HCT116 (cell line): Measurements from ENCODE around the gene TOM1. TPM values are rescaled to one million over a fixed set of nuclear protein-coding genes. Genes with fewer than 3 reads are reported as not detected.
A peak's percentile ranks its signal among the peaks of the same experiment; 100 is the strongest.

Source experiments
- ATAC-seq: fragments of 200-7000 bp; cut with Tn5 transposase; 2 replicates; pipeline ENCODE4 v1.9.1; 2020; ENCODE audit warnings: mild to moderate bottlenecking, moderate library complexity
- BruUV-seq: library from RNA; stranded (reverse); fragments of 400-500 nt; replicated peaks from 2 replicates; lab custom pipeline; 2021; lab: Mats Ljungman, UMichigan
- CTCF ChIA-PET: fragments of 300-600 bp; sonication (Branson Sonifier 250); formaldehyde crosslinking; loops from one replicate; lab custom pipeline; 2021; ENCODE audit warnings: antibody characterized with exemption; lab: Charles Lee
- POLR2A ChIA-PET: fragments of 300-600, 350-600 bp; sonication (Branson Sonifier 250); formaldehyde crosslinking; loops from one replicate; lab custom pipeline; 2021; ENCODE audit warnings: antibody characterized with exemption; lab: Charles Lee
- RAD21 ChIA-PET, 2 experiments: fragments of 300-600 bp; sonication (Branson Sonifier 250); formaldehyde crosslinking; loops; one replicate each; lab custom pipeline; 2023; ENCODE audit warnings: low total read pairs in 2 of 2; ENCODE audit not compliant: uncharacterized antibody in 2 of 2, unreplicated experiment in 2 of 2, low non-redundant PET in 1 of 2; lab: Charles Lee
- DNase-seq: peaks from one replicate; pipeline ENCODE4 v3.0.0-alpha.2; 2010; ENCODE audit warnings: low read depth, low spot score
- H2AFZ ChIP-seq: fragments of 200-600 bp; shearing (Covaris generic), sonication (generic); 2 replicates; pipeline ENCODE4 v1.6.1; 2017; ENCODE audit warnings: low read depth, mixed run types, mixed read lengths, antibody characterized with exemption, low read length; ENCODE audit not compliant: poor library complexity, severe bottlenecking
- H3K27ac ChIP-seq: 2 replicates; pipeline ENCODE4 v1.5.1; 2012; ENCODE audit warnings: low read depth, low read length
- H3K27me3 ChIP-seq: fragments of 200-600 bp; sonication (generic); 2 replicates; pipeline ENCODE4 v1.6.1; 2016; ENCODE audit warnings: mixed run types, low read length, mixed read lengths; ENCODE audit not compliant: insufficient read depth
- H3K36me3 ChIP-seq, 2 experiments: fragments of 200-500 bp in 1 of 2; fragments of 200-600 bp in 1 of 2; sonication (Bioruptor generic) in 1 of 2; sonication (generic) in 1 of 2; 2 replicates each; pipeline versions ENCODE4 v1.5.1 to v1.6.1; 2014 to 2016; ENCODE audit warnings: low read length in 2 of 2, inconsistent platforms in 1 of 2, mixed read lengths in 1 of 2, mixed run types in 1 of 2; ENCODE audit not compliant: insufficient read depth in 2 of 2, control insufficient read depth in 1 of 2
- H3K4me1 ChIP-seq, 2 experiments: fragments of 200-600 bp in 1 of 2; sonication (generic) in 1 of 2; 2 replicates each; pipeline versions ENCODE4 v1.5.1 to v1.6.1; 2012 to 2017; ENCODE audit warnings: low read length in 2 of 2, inconsistent platforms in 1 of 2, mild to moderate bottlenecking in 1 of 2, mixed read lengths in 1 of 2, mixed run types in 1 of 2, moderate library complexity in 1 of 2; ENCODE audit not compliant: insufficient read depth in 2 of 2, control insufficient read depth in 1 of 2
- H3K4me2 ChIP-seq: fragments of 200-600 bp; sonication (generic); 2 replicates; pipeline ENCODE4 v1.6.1; 2017; ENCODE audit warnings: mixed run types, low read length, mixed read lengths
- H3K4me3 ChIP-seq, 2 experiments: fragments of 200-600 bp in 1 of 2; sonication (generic) in 1 of 2; replicated peaks in 1 of 2; 2 replicates each; pipeline ENCODE4 v1.5.1; 2011 to 2016; ENCODE audit warnings: low read length in 2 of 2, control low read depth in 1 of 2, low read depth in 1 of 2, mild to moderate bottlenecking in 1 of 2, mixed read lengths in 1 of 2, mixed run types in 1 of 2
- H3K79me2 ChIP-seq: fragments of 200-600 bp; sonication (generic); 2 replicates; pipeline ENCODE4 v1.6.1; 2017; ENCODE audit warnings: mild to moderate bottlenecking, mixed run types, low read length, moderate library complexity, mixed read lengths; ENCODE audit not compliant: insufficient read depth
- H3K9ac ChIP-seq: fragments of 200-600 bp; sonication (generic); 2 replicates; pipeline ENCODE4 v1.6.1; 2016; ENCODE audit warnings: low read length, mixed read lengths
- H3K9me2 ChIP-seq: fragments of 200-600 bp; sonication (generic), shearing (Covaris generic); 2 replicates; pipeline ENCODE4 v1.6.1; 2017; ENCODE audit warnings: mixed run types, mild to moderate bottlenecking, moderate library complexity; ENCODE audit not compliant: insufficient read depth
- H3K9me3 ChIP-seq, 2 experiments: fragments of 200-500 bp in 1 of 2; fragments of 200-600 bp in 1 of 2; sonication (Bioruptor generic) in 1 of 2; sonication (generic) in 1 of 2; 2 replicates each; pipeline ENCODE4 v1.6.1; 2014 to 2017; ENCODE audit warnings: low read length in 2 of 2, mixed read lengths in 2 of 2, inconsistent platforms in 1 of 2, low read depth in 1 of 2, mild to moderate bottlenecking in 1 of 2, mixed run types in 1 of 2, moderate library complexity in 1 of 2; ENCODE audit not compliant: control insufficient read depth in 1 of 2, insufficient read depth in 1 of 2
- H4K20me1 ChIP-seq: fragments of 200-600 bp; sonication (generic), shearing (Covaris generic); 2 replicates; pipeline ENCODE4 v1.6.1; 2017; ENCODE audit warnings: mixed run types, mild to moderate bottlenecking, moderate library complexity; ENCODE audit not compliant: insufficient read depth
- ELF1 ChIP-seq: IDR thresholded peaks from 2 replicates; pipeline ENCODE4 v1.6.1; 2012; ENCODE audit warnings: low read depth, borderline replicate concordance
- JUND ChIP-seq: IDR thresholded peaks from 2 replicates; pipeline ENCODE4 v1.6.1; 2012
- POLR2A ChIP-seq: IDR thresholded peaks from 2 replicates; pipeline ENCODE4 v1.7.0; 2011; ENCODE audit warnings: borderline replicate concordance; ENCODE audit not compliant: insufficient read depth, insufficient read length; ENCODE audit errors: extremely low read depth
- POLR2AphosphoS5 ChIP-seq: IDR thresholded peaks from 2 replicates; pipeline ENCODE4 v1.6.1; 2011; ENCODE audit warnings: mild to moderate bottlenecking, low read depth, low read length, moderate library complexity
- SIN3A ChIP-seq: IDR thresholded peaks from 2 replicates; pipeline ENCODE4 v1.6.1; 2012; ENCODE audit warnings: low read depth
- SP1 ChIP-seq: IDR thresholded peaks from 2 replicates; pipeline ENCODE4 v1.6.1; 2012; ENCODE audit warnings: low read depth
- YY1 ChIP-seq: IDR thresholded peaks from 2 replicates; pipeline ENCODE4 v1.6.1; 2011; ENCODE audit warnings: low read length, low read depth, moderate library complexity, mild to moderate bottlenecking; ENCODE audit not compliant: insufficient replicate concordance; ENCODE audit errors: extremely low read depth
- ZFX ChIP-seq: fragments of 450-650 bp; IDR thresholded peaks from 2 replicates; pipeline ENCODE4 v1.6.1; 2017
- intact Hi-C: fragments of 100-400 bp; cut with micrococcal nuclease; formaldehyde crosslinking; loops from 2 replicates; pipeline ENCODE4 v1.10.0; 2022
- total RNA-seq: library from RNA; stranded (reverse); gene quantifications from one replicate; pipeline ENCODE4 v1.2.1, GENCODE V29; 2021; ENCODE audit not compliant: unreplicated experiment
- TF ChIP-seq, protein P1 (sequence below): IDR thresholded peaks from 2 replicates; pipeline ENCODE4 v1.6.1; 2011; ENCODE audit warnings: mild to moderate bottlenecking, low read length, moderate library complexity; ENCODE audit not compliant: insufficient replicate concordance; ENCODE audit errors: extremely low read depth
- TF ChIP-seq, protein P2 (sequence below): IDR thresholded peaks from 2 replicates; pipeline ENCODE4 v1.6.1; 2012; ENCODE audit warnings: low read depth

The TOM1 gene
- total RNA-seq, 1 experiment from 2014 or later, result 18.0 TPM

DNA sequence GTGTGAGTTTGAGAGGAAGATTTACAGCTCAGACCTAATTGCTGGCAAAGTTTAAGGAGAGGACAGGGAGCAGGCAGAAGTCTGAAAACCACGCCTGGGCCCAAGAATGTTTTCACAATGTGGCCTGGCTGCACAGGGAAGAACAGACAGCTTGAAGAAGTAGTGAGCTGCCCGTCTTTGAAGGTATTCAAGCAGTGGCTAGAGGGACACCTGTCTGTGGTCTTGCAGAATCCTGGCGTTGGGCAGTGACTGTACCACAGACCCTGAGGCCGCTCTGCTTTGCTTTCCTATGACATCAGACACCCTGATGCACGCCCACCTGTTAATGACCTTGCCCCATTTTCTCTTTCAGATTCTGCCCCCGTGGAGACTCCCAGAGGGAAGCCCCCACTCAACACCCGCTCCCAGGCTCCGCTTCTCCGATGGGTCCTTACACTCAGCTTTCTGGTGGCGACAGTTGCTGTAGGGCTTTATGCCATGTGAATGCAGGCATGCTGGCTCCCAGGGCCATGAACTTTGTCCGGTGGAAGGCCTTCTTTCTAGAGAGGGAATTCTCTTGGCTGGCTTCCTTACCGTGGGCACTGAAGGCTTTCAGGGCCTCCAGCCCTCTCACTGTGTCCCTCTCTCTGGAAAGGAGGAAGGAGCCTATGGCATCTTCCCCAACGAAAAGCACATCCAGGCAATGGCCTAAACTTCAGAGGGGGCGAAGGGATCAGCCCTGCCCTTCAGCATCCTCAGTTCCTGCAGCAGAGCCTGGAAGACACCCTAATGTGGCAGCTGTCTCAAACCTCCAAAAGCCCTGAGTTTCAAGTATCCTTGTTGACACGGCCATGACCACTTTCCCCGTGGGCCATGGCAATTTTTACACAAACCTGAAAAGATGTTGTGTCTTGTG is 93.7 kb downstream of the TOM1 start:
- Histone ChIP-seq H3K4me3 (no peak overlapping the region), H4K20me1 (no peaks in the 10 kb centered on the region), H3K9me3 (no peaks in the 10 kb centered on the region), H3K9me2 (no peaks in the 10 kb centered on the region), H3K79me2 (no peaks in the 10 kb centered on the region), H2AFZ (no peak overlapping the region), H3K9ac (no peak overlapping the region), H3K27me3 (no peaks in the 10 kb centered on the region), H3K4me2 (no peak overlapping the region), H3K4me1 (peaks cover 5 to 6% of the 10 kb centered on the region in 2 experiments; a peak in 1 of 4 replicates)
- no peak for DNase-seq
- ChIA-PET RAD21 (no interaction called here), CTCF (no interaction called here), POLR2A (no interaction called here)
- intact Hi-C loops, result no loop called here
- BruUV-seq, result TSS peak; percentile 59
- no peak for ATAC-seq
- no peak for TF ChIP-seq ZFX
- no peak for TF ChIP-seq POLR2A
- TF ChIP-seq, protein P1, sequence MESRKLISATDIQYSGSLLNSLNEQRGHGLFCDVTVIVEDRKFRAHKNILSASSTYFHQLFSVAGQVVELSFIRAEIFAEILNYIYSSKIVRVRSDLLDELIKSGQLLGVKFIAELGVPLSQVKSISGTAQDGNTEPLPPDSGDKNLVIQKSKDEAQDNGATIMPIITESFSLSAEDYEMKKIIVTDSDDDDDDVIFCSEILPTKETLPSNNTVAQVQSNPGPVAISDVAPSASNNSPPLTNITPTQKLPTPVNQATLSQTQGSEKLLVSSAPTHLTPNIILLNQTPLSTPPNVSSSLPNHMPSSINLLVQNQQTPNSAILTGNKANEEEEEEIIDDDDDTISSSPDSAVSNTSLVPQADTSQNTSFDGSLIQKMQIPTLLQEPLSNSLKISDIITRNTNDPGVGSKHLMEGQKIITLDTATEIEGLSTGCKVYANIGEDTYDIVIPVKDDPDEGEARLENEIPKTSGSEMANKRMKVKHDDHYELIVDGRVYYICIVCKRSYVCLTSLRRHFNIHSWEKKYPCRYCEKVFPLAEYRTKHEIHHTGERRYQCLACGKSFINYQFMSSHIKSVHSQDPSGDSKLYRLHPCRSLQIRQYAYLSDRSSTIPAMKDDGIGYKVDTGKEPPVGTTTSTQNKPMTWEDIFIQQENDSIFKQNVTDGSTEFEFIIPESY, result no peak
- TF ChIP-seq, protein P2, sequence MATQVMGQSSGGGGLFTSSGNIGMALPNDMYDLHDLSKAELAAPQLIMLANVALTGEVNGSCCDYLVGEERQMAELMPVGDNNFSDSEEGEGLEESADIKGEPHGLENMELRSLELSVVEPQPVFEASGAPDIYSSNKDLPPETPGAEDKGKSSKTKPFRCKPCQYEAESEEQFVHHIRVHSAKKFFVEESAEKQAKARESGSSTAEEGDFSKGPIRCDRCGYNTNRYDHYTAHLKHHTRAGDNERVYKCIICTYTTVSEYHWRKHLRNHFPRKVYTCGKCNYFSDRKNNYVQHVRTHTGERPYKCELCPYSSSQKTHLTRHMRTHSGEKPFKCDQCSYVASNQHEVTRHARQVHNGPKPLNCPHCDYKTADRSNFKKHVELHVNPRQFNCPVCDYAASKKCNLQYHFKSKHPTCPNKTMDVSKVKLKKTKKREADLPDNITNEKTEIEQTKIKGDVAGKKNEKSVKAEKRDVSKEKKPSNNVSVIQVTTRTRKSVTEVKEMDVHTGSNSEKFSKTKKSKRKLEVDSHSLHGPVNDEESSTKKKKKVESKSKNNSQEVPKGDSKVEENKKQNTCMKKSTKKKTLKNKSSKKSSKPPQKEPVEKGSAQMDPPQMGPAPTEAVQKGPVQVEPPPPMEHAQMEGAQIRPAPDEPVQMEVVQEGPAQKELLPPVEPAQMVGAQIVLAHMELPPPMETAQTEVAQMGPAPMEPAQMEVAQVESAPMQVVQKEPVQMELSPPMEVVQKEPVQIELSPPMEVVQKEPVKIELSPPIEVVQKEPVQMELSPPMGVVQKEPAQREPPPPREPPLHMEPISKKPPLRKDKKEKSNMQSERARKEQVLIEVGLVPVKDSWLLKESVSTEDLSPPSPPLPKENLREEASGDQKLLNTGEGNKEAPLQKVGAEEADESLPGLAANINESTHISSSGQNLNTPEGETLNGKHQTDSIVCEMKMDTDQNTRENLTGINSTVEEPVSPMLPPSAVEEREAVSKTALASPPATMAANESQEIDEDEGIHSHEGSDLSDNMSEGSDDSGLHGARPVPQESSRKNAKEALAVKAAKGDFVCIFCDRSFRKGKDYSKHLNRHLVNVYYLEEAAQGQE, result no peak
- TF ChIP-seq SIN3A, result no peak
- no peak for TF ChIP-seq POLR2AphosphoS5
- no peak for TF ChIP-seq JUND
- no peak for TF ChIP-seq YY1
- no peak for TF ChIP-seq ELF1
- TF ChIP-seq SP1, result no peak
- TF ChIP-seq, all 23 proteins: peak for 0
- no peak overlapping the region for H3K27ac ChIP-seq
- peaks cover 3 to 21% of the 10 kb centered on the region in 2 experiments; a peak in 3 of 4 replicates for H3K36me3 ChIP-seq
